Astrocyte (in vitro differentiated cells and primary cell): ENCODE data around the gene LCN2.

Experiments
- CTCF ChIP-seq: IDR thresholded peaks from 2 replicates; pipeline ENCODE4 v1.5.1; 2011; ENCODE audit warnings: low read depth, mild to moderate bottlenecking, inconsistent platforms, low read length, moderate library complexity; ENCODE audit not compliant: insufficient read depth
- EZH2 ChIP-seq: IDR thresholded peaks from 2 replicates; pipeline ENCODE4 v1.6.1; 2012; ENCODE audit warnings: mild to moderate bottlenecking, low read length, inconsistent platforms; ENCODE audit not compliant: insufficient read depth

- TF ChIP-seq EZH2 (no peak), CTCF (no peak)
Observed at GRCh38 chr9:128109050-128109709, 40.1 kb upstream of the LCN2 start.
